HG03442 (cell line): Measurements from ENCODE around the gene NKD1.

Experiments used
- ATAC-seq: cut with Tn5 transposase; IDR thresholded peaks from one replicate; pipeline ENCODE4 v1.9.1; 2021; ENCODE audit warnings: mild to moderate bottlenecking, moderate library complexity; ENCODE audit not compliant: unreplicated experiment

Gene NKD1

GRCh38 chr16:50557046-50557445 lies 8.8 kb downstream of the NKD1 start:
- no peak for ATAC-seq

- ATAC-seq, result no peak
Observed at GRCh38 chr16:50558913-50559312, 10.7 kb downstream of the NKD1 start.

- ATAC-seq, result no peak
Observed at GRCh38 chr16:50559342-50559741, 11.1 kb downstream of the NKD1 start.

- no peak for ATAC-seq
Observed at GRCh38 chr16:50559804-50560514, 11.8 kb downstream of the NKD1 start.

- ATAC-seq, result no peak
Observed at GRCh38 chr16:50560903-50561863, 13.0 kb downstream of the NKD1 start.

- no peak for ATAC-seq
Observed at GRCh38 chr16:50562657-50563056, 14.5 kb downstream of the NKD1 start.

- ATAC-seq, result no peak
Observed at GRCh38 chr16:50563989-50564388, 15.8 kb downstream of the NKD1 start.

GRCh38 chr16:50565428-50565827 lies 17.2 kb downstream of the NKD1 start:
- ATAC-seq, result no peak

- ATAC-seq, result no peak
Observed at GRCh38 chr16:50566014-50566962, 18.1 kb downstream of the NKD1 start.

- no peak for ATAC-seq
Observed at GRCh38 chr16:50567651-50568050, 19.5 kb downstream of the NKD1 start.

- no peak for ATAC-seq
Observed at GRCh38 chr16:50568187-50568815, 20.1 kb downstream of the NKD1 start.

- no peak for ATAC-seq
Observed at GRCh38 chr16:50570354-50570753, 22.2 kb downstream of the NKD1 start.

- ATAC-seq, result no peak
Observed at GRCh38 chr16:50570808-50571598, 22.8 kb downstream of the NKD1 start.

GRCh38 chr16:50571786-50572185 lies 23.6 kb downstream of the NKD1 start:
- no peak for ATAC-seq

GRCh38 chr16:50572700-50573099 lies 24.5 kb downstream of the NKD1 start:
- ATAC-seq, result no peak

GRCh38 chr16:50573279-50573678 lies 25.1 kb downstream of the NKD1 start:
- no peak for ATAC-seq

GRCh38 chr16:50573947-50574744 lies 25.9 kb downstream of the NKD1 start:
- ATAC-seq, result no peak

- ATAC-seq, result no peak
Observed at GRCh38 chr16:50574745-50575136, 26.5 kb downstream of the NKD1 start.

- ATAC-seq, result no peak
Observed at GRCh38 chr16:50575743-50576142, 27.5 kb downstream of the NKD1 start.
